ENCODE data around the gene GALNT15. TPM values are rescaled to one million over a fixed set of nuclear protein-coding genes. Genes with fewer than 3 reads are reported as not detected.

The GALNT15 gene
- total and polyA plus RNA-seq, 4 donors: under 0.01 to 2.8 (median 1.3) TPM

DNA sequence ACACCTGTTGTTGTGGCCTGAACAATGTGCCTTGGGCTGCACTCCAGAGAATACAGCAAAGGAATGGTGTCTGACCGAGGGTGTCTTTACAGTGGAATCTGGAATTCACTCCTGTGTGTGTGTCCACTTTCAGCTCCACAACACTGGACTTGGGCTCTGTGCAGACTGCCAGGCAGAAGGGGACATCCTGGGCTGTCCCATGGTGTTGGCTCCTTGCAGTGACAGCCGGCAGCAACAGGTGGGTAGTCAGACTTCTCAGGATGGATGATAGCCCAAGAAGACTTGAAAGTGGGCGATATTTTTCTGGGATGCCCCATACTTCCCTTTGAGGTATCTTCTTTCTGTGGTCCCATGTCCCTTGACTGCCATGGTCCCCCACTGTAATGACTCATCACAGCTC is 45.3 kb downstream of the GALNT15 start:
- Histone ChIP-seq H3K27ac (ENCODE audit: low read depth in 1 of 2, low read length in 2 of 2) (no peak overlapping the region), H3K4me1 (ENCODE audit: control insufficient read depth in 4 of 4, insufficient read depth in 4 of 4, low read length in 3 of 4) (no peaks in the 10 kb centered on the region), H3K36me3 (ENCODE audit: control insufficient read depth in 4 of 4, insufficient read depth in 3 of 4, low read depth in 1 of 4, low read length in 3 of 4) (peaks cover 0 to 2% (median 0%) of the 10 kb centered on the region in 4 donors), H3K9me3 (ENCODE audit: control insufficient read depth in 4 of 4, low read length in 3 of 4) (no peaks in the 10 kb centered on the region), H3K9ac (ENCODE audit: low read depth in 1 of 2, low read length in 2 of 2) (no peak overlapping the region), H3K4me3 (ENCODE audit: low read depth in 1 of 3, low read length in 3 of 3) (no peak overlapping the region), H3K27me3 (ENCODE audit: control insufficient read depth in 4 of 4, insufficient read depth in 4 of 4, low read length in 3 of 4) (no peaks in the 10 kb centered on the region)
- WGBS: 91% methylated on average over 3 of the region's 3 CpGs
- TF ChIP-seq, protein P1, sequence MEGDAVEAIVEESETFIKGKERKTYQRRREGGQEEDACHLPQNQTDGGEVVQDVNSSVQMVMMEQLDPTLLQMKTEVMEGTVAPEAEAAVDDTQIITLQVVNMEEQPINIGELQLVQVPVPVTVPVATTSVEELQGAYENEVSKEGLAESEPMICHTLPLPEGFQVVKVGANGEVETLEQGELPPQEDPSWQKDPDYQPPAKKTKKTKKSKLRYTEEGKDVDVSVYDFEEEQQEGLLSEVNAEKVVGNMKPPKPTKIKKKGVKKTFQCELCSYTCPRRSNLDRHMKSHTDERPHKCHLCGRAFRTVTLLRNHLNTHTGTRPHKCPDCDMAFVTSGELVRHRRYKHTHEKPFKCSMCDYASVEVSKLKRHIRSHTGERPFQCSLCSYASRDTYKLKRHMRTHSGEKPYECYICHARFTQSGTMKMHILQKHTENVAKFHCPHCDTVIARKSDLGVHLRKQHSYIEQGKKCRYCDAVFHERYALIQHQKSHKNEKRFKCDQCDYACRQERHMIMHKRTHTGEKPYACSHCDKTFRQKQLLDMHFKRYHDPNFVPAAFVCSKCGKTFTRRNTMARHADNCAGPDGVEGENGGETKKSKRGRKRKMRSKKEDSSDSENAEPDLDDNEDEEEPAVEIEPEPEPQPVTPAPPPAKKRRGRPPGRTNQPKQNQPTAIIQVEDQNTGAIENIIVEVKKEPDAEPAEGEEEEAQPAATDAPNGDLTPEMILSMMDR (IDR thresholded peaks at IDR 0.05; ENCODE audit: low read depth, low read length, missing input control): no peak
- TF ChIP-seq RAD21 (IDR thresholded peaks at IDR 0.05): no peak
- no peak for TF ChIP-seq HNF4A (conservative IDR thresholded peaks at IDR 0.05)
- TF ChIP-seq, protein P2, sequence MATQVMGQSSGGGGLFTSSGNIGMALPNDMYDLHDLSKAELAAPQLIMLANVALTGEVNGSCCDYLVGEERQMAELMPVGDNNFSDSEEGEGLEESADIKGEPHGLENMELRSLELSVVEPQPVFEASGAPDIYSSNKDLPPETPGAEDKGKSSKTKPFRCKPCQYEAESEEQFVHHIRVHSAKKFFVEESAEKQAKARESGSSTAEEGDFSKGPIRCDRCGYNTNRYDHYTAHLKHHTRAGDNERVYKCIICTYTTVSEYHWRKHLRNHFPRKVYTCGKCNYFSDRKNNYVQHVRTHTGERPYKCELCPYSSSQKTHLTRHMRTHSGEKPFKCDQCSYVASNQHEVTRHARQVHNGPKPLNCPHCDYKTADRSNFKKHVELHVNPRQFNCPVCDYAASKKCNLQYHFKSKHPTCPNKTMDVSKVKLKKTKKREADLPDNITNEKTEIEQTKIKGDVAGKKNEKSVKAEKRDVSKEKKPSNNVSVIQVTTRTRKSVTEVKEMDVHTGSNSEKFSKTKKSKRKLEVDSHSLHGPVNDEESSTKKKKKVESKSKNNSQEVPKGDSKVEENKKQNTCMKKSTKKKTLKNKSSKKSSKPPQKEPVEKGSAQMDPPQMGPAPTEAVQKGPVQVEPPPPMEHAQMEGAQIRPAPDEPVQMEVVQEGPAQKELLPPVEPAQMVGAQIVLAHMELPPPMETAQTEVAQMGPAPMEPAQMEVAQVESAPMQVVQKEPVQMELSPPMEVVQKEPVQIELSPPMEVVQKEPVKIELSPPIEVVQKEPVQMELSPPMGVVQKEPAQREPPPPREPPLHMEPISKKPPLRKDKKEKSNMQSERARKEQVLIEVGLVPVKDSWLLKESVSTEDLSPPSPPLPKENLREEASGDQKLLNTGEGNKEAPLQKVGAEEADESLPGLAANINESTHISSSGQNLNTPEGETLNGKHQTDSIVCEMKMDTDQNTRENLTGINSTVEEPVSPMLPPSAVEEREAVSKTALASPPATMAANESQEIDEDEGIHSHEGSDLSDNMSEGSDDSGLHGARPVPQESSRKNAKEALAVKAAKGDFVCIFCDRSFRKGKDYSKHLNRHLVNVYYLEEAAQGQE (IDR thresholded peaks at IDR 0.05): no peak
- no peak for TF ChIP-seq NR2F2 (IDR thresholded peaks at IDR 0.05)
- TF ChIP-seq YY1 (IDR thresholded peaks at IDR 0.05): no peak
- no peak for TF ChIP-seq FOXA1 (IDR thresholded peaks at IDR 0.05)
- no peak for TF ChIP-seq FOXA2 (IDR thresholded peaks at IDR 0.05)
- TF ChIP-seq EGR1 (IDR thresholded peaks at IDR 0.05; ENCODE audit: low read depth in 2 of 2): no peak
- TF ChIP-seq RXRA (IDR thresholded peaks at IDR 0.05): no peak
- TF ChIP-seq JUND (IDR thresholded peaks at IDR 0.05): no peak
- TF ChIP-seq, protein P3, sequence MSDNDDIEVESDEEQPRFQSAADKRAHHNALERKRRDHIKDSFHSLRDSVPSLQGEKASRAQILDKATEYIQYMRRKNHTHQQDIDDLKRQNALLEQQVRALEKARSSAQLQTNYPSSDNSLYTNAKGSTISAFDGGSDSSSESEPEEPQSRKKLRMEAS (IDR thresholded peaks at IDR 0.05): no peak
- DNase-seq (ENCODE audit: low spot score): no peak

DNA sequence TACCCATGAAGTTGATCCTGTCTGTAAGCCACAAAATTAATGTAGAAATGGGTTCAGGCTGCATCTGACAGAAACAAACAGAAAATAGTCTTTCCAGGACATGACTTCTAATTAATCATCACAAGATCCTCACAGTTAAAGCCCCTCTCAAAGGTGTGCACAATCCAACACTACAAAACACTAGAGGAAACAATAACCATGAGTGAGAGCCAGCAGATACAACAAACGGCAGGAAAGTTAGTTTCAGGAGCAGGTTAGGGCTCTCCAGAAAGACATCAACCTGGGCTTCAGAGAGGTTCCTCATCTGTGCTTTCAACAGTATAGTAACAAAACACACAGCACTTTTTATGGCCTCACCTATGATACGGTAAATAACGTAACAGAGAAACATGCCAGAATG is 47.5 kb downstream of the GALNT15 start:
- Histone ChIP-seq H3K4me3 (ENCODE audit: low read depth in 1 of 3, low read length in 3 of 3) (no peak overlapping the region), H3K27me3 (ENCODE audit: control insufficient read depth in 4 of 4, insufficient read depth in 4 of 4, low read length in 3 of 4) (no peaks in the 10 kb centered on the region), H3K36me3 (ENCODE audit: control insufficient read depth in 4 of 4, insufficient read depth in 3 of 4, low read depth in 1 of 4, low read length in 3 of 4) (peaks cover 0 to 2% (median 0%) of the 10 kb centered on the region in 4 donors), H3K9ac (ENCODE audit: low read depth in 1 of 2, low read length in 2 of 2) (no peak overlapping the region), H3K9me3 (ENCODE audit: control insufficient read depth in 4 of 4, low read length in 3 of 4) (no peaks in the 10 kb centered on the region), H3K27ac (ENCODE audit: low read depth in 1 of 2, low read length in 2 of 2) (no peak overlapping the region), H3K4me1 (ENCODE audit: control insufficient read depth in 4 of 4, insufficient read depth in 4 of 4, low read length in 3 of 4) (no peaks in the 10 kb centered on the region)
- no peak for TF ChIP-seq HNF4A (conservative IDR thresholded peaks at IDR 0.05)
- TF ChIP-seq, protein P4, sequence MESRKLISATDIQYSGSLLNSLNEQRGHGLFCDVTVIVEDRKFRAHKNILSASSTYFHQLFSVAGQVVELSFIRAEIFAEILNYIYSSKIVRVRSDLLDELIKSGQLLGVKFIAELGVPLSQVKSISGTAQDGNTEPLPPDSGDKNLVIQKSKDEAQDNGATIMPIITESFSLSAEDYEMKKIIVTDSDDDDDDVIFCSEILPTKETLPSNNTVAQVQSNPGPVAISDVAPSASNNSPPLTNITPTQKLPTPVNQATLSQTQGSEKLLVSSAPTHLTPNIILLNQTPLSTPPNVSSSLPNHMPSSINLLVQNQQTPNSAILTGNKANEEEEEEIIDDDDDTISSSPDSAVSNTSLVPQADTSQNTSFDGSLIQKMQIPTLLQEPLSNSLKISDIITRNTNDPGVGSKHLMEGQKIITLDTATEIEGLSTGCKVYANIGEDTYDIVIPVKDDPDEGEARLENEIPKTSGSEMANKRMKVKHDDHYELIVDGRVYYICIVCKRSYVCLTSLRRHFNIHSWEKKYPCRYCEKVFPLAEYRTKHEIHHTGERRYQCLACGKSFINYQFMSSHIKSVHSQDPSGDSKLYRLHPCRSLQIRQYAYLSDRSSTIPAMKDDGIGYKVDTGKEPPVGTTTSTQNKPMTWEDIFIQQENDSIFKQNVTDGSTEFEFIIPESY (IDR thresholded peaks at IDR 0.05): no peak
- TF ChIP-seq FOXA2 (IDR thresholded peaks at IDR 0.05): no peak
- no peak for TF ChIP-seq JUND (IDR thresholded peaks at IDR 0.05)
- TF ChIP-seq, protein P2 (IDR thresholded peaks at IDR 0.05): no peak
- TF ChIP-seq GABPA (IDR thresholded peaks at IDR 0.05 in 1 of 2, conservative IDR thresholded peaks at IDR 0.05 in 1 of 2): no peak
- TF ChIP-seq, protein P5, sequence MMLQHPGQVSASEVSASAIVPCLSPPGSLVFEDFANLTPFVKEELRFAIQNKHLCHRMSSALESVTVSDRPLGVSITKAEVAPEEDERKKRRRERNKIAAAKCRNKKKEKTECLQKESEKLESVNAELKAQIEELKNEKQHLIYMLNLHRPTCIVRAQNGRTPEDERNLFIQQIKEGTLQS (IDR thresholded peaks at IDR 0.05): no peak
- no peak for TF ChIP-seq NR2F2 (IDR thresholded peaks at IDR 0.05)
- no peak for DNase-seq (ENCODE audit: low spot score)
- WGBS: 65% methylated on average over 3 of the region's 3 CpGs

All from liver (tissue), 9 donors.